Superior temporal gyrus (tissue), 1 donor: Measurements from ENCODE around the gene BCL2.

ENCODE experiments used
- DNase-seq: peaks from one replicate; pipeline ENCODE4 v3.0.0-alpha.2; 2016; ENCODE audit errors: extremely low spot score

BCL2 gene

DNA sequence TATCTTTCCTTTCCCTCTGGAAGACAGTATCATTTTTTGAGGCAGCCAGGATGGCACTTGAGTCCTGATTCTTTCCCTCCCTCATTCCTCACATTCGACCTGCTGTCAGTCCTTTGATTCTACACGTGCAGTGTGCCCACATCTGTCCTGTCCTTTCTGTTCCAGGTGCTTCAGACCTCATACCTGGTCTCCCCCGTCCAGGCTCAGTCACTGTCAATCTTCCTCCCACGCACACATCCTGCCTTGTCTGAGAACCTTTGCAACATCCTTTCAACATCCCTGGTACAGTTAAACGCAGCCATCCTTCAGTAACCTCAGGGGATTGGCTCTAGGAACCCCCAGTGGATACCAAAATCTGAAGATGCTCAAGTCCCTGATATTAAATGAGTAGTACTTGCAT is 10.1 kb downstream of the BCL2 start:
- DNase-seq = no peak

DNA sequence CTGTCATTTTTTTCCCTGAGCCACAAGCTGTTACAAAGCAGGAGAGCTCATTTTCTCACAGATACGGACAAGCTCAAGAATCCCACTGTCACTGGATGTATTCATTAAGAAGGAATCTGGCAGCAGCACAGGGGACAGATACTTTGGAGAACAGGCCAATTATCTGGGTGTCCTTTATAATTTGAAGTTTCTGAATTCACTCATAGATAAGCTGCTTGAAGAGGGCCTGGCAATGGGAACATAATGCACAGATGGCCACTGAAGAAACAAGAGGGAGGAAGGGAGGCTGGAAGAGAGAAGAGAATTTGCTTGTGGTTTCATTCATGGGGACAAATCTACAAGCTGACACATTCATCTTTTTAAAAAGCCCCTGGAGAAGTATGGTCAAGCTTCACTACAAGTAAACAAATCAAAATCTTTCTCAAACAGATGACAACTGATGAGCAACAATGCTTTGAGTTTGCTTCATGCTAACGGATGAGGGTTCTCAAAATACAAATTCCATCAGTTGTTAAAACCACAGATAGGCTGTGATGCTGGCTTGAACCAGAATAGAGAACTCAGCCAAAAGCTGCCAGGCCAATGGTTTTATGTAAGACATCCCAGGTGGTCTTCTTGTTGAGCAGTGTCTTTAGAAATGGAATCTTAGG is 11.9 kb downstream of the BCL2 start:
- DNase-seq = peak; percentile 54

DNA sequence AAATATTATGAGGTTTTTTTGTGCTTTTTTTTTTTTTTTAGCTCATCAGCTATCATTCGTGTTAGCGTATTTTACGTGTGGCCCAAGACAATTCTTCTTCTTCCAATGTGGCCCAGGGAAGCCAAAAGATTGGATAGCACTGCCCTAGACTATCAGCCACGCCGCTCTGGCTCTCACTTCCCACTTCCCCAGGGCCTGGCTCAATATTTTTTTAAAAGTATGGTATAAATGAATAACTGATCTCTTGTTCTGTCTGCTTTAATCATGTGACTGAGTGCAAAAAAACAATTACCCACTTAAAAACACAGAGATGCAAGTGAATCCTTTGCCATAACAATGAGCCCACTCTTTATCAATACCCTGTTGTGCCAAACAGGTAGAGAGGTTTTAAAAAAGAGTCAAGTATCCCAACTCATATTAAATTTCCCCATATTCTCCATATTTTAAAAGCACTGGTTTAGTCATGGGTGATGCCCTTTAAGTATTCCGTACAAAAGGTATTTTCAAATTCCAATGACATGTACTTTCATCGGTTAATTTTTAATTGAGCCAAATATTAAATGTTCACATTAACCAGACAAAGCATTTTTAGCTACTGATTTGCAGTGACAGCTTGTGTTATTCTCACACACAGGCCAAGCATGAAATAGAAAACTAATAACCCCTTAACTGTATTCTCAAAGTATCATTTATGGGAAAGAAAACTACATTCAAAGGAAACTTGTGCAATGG is 12.6 kb downstream of the BCL2 start:
- no peak for DNase-seq

DNA sequence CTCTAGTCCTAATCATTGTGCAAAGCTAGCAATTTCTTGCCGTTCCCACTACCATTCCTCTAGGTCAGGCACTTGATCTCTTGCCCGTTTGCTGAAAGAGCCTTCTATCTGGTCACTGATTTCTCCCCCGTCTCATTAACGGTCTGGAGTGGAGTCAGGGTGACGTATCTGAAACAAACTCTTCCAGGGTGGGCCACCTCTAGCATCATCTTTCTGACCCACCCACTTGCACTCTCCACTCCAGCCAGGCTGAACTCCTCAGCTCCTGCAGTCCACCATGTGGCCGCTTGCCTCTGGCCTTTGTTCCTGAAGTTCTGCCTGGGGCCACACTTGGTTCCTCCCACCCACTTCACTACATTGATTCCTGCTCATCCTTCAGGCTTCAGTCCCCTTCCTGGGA is 13.3 kb downstream of the BCL2 start:
- DNase-seq = no peak

DNA sequence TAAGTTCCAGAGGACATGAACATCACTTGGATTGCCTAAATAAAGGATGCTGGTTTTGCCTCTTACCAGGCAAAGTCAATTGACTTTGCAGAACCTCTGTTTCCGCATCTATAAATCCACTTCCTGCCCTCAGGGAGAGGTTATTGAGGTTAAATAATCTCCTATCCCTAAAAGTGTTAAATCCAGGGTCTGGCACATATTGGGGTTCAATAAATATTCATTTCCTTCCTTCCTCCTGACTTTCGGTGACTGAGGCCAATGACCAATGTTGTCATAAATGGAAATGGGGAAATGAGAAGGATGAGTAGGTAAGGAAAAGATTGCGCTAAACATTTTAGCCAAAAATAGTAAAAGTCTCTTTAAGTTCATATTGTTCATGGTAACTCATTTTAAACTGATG is 16.0 kb downstream of the BCL2 start:
- no peak for DNase-seq

DNA sequence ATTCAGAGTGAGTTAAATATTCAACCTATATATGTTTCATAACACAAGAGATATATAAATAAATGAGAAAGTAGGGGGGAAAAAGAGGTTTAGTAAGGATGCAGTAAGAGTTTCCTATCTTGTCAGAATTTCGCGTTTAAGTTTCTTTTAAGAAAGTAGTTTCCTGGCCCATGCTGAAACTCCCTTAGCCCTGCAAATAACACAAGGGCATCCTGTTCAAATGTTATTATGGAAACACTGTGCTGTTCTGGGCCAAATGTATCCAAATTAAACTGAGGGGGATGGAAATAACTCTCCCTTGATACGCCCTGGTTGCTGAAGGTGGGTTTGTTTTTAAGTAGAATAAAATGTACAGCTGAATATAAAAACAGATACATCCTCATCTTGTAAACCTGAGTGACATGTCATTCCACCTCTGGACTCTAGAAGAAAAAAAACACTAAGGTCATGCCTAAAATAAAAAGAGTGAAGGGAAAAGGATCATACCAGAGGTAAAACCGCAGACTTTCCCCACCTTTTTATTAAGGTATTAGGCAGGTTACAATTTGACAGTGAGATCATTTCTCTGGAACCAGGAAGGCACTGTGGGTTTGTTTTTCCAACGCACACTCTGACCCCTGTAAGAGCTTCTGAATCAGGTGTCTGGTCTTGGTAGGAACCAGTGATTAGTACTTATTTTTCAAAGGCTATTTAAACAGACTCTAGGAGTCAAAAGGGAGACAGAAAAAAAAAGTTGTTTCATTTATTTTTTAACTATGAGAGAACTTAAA is 16.7 kb downstream of the BCL2 start:
- no peak for DNase-seq

DNA sequence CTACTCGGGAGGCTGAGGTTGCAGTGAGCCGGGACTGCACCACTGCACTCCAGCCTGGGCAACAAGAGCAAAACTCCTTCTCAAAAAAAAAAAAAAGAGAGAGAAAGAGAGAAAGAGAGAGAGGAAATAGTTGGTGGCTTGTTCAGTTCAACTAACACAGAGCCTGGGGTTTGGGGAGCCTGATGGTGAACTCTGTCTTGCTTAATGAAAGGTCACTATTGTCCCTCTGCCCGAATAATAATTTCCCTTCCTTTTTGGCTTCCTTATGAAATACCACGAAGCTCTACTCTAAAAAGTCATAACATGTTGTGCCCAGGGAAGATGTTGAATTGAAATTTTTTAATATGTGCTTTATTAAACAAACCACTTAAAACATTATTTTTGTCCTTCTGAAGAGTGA is 17.3 kb downstream of the BCL2 start:
- DNase-seq = no peak

DNA sequence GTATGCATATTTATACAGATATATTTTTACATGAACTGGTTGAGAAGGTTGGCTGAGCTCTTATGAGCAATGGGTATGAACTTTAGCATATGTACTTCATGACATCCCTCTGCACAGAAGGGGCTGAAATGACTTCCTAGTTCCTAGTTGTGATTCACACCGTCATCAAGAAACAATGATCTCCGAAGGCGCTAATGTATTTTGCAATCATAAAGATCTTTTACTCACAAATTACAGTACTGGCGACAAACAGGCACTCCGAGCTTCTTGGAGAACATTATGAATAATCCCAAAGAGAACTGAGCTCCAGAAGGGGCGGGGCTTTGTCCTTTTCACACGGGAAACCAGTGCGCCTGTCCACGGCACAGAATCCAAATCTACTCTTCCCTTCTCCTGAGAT is 18.1 kb downstream of the BCL2 start:
- DNase-seq = no peak

DNA sequence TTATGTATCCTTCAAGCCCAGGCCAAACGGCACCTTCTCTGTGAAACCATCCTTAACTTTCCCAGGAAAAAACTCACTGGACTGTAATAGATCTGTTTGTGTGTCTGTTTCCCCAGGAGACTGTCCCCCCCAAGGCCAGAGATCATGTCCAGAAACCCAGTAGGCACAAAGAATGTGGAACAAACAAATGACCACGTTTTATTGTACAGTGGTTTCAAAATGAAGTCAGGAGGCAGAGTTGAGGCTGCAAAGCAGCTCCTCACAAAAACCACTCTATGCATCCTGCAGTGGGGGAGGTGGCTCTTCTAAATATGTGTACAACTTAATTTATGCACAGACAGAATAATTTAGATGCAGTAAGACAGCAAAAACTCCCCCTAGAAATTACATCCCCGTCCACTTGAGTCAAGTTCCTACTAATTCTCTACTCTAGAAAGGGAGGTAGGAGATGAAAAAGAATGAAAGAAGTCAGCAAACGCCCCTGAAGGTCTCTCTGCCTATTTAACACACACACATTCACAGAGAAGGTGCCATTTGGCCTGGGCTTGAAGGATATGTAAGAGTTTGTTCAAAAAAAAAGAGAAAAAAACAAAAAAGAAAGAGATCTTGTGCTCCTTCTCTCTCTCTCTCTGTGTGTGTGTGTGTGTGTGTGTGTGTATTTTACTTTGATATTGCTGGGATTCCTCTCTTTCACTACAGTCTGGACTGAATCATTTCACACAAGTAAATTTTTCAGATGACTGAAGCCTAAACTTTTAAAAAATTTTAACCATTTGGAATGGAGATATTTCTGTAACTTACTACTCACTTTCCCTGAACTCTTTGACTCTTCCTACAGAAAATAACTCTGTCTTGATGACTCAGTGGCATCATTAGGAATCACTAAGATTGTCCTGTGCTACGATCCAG is 19.5 kb downstream of the BCL2 start:
- no peak for DNase-seq

DNA sequence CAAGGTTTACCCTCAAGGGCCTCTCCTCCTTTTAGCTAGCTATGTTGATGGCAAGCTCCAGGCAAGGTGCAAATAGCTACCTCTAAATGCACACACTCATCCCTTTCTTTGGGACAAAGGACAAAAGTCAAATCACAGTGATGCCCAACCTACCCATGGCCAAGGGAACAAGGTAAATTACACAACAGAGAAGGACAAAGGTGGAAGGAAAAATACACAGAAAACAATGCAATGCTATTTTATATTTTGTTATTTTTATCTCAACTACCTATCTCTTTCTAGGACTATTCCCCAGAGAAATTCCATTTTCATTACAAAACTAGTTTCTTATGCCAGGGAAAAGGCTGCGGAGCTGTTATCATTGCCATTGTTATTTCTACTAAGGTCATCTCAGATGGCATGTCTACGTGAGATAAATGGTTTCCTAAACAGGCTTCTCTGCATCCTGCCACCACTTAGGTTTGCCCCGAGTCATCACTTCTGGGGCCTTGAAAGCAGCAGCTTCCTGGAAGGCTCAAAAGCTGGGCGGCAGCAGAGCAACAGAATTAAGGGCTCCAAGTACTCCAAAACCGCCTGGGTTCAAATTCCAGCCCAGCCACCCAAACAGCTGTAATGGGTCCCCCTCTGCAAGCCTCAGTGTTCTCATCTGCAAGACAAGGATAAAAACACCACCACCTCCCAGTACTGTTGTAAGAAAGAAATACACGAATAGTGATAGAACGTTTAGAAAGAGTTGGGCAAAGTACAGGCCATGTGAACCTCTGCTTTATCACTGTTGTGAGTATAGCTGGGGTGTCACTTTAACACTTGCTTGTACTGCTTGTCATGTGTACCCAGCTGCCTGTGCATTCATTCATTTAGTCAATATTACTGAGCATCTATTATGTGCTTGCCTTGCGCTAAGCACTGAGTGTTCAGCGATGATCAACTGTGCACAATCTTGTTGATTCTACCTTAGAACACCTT is 20.9 kb downstream of the BCL2 start:
- DNase-seq = no peak

DNA sequence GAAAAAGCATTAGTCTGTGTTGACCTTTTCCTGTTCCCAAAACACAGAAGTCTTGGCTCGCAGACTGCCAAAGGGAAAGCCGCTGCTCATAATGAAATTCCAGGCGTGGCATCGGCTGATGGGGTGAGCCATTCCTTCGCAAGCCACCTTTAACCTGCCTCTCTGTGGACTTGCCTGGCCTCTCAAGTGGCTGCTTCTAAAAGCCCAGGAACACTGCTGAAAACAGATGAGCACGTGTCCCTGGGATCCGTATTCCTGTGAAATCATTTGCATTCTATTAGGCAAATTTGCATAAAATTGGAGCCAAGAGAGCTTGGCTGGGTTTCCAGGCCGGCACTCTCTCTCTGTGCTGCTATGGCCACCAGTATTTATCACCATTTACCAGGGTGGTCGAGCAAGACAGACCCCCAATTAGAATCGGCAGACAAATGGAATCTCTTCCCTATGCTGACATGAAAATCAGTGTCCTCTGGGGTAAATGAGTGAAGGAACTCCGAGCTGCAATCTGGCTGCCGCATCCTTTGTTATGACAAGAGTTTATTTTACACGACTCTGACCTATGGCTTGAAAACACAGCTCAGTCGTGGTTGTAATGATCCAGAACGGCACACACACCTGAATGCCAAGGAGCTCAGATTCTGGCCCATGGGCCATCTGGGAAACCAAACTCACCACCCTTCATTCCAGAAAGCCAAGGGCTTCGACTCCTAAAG is 21.7 kb downstream of the BCL2 start:
- DNase-seq = peak; percentile 71

DNA sequence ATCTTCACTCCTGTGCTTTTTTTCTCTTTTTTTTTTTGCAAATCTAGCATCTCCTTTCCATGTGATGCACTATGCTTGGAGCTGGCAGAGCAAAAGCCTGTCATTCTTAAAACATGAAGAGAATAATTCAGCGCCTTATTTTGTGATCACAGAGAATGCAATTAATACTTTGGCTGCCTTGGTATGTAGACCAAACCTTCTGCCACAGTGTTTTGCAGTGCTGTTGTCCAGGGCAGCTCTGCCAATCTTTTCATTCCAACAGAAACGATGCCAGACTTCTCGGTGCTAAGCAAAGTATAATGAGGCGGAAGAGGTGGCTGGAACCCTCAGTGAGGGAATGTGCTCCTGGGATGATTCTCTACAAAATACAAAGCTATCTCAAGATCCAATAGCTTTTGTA is 25.6 kb downstream of the BCL2 start:
- DNase-seq = peak; percentile 74

DNA sequence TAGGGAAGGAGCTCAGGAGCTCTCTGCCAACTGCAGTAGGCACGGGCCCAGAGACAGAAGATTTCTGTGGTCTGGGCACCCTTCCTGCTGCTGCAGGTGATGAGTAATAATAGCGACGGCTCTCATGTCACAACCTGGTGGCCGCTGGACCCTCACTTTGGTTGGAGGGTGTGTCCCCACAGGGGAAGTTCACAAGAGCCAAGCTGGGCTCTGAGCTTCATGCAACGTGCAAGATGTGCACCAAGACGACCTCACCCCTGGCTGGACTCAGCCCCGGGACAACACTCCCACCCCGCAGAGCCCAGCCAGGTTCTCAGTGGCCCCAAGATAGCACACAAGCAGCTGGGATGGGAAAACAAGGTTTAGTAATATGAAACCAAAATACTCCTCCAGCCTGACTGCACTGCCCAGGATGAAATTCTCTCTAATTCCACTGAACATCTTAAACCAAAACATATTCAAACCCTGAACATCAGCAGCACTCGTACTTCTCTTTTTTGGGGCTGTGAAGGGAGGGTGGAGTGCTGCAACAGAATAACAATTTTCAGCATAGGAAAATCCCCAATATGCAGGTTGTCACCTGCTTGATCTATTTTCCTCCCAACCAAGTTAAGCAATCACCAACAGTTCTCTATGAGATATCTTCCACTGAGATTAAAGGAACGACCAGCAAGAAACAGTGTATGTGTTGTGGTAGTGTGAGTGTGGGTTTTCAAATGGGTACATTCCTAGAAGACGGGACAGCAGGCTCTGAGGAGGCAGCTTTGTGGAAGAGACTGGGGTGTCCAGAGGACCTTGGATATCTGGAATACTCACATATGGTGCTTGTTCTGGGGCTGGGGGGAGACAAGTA is 26.5 kb downstream of the BCL2 start:
- peak; percentile 24 for DNase-seq

DNA sequence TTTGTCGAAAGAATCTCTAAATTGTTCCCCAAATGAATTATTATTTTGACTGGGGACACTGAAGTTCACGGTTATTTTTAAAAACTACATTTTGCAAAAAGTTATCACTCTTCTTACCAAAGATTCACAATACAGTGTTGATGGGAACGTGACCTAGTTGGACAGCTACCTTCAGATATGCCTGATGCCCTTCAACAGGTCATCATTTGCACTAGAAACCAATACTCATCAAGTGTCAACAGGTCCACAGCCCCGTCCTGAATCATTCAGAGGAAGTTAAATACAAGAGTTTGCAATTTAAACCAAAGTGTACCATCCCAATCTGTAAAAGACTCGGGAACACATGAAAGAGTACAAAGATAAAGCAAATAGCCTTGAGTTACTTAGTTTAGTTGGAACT is 28.3 kb downstream of the BCL2 start:
- DNase-seq = no peak

DNA sequence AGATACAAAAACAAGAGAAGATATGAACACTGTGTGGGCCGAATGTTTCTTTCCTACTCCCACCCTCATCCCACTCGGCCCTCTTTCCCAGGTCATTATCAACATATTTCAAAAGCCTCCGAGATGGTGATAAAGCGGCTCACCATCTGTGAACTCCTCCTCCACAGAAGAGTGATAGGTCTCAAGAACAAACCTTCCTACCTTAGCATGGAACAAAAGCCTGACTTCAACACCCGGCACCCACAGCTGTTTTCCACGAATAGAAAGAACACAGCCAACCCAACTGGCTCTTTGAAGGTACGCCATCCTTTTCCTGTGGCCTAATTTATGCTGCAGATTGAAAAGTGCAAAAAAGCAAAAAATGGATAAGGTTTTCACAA is 28.8 kb downstream of the BCL2 start:
- DNase-seq = peak; percentile 33

DNA sequence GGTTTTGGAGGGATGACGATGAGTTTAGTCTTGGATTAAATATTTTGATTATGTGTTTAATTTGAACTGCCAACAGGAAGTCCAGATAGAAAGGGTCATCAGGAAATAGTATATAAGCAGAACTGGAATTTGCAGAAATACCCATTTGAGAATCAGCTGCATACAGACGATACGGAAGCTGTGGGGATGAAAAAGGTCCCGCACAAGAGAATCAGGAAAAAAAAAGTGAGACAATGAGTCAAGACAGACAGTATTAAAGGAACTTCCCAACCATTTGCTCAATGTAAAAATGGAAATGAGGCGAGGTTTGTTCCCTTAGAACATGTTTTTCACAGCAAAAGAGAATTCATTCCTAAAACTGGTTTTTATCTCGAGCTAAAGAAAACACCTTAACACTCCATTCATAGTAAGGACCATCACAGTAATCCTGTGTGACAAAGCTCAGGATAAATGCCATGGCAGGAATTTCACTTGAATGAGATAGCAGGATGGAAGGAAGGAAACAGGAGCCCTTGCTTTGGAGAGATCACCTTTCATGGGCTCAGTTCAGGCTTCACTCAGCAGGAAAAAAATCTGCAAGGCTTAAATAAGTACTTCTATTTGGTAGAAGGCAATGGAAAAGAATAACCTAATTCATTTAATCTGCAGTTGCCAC is 29.3 kb downstream of the BCL2 start:
- peak; percentile 44 for DNase-seq

DNA sequence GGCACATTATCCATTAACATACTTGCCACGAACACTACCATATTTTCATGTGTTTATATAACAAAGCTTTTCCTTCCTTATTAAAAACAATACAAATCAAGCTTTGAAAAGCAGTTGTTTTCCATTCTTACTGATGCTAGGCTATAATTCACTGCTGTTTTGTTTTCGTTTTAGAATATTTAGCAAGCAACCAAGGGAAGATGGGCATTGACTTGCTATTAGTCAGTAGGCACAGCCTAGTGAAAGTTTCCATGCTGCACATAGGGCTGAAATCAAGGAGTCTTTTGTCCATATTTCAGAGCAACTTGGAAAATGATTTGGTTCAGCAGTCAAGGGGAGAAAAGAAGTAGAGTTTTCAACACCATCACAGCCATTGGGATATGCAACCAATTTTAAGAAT is 31.3 kb downstream of the BCL2 start:
- DNase-seq = no peak

DNA sequence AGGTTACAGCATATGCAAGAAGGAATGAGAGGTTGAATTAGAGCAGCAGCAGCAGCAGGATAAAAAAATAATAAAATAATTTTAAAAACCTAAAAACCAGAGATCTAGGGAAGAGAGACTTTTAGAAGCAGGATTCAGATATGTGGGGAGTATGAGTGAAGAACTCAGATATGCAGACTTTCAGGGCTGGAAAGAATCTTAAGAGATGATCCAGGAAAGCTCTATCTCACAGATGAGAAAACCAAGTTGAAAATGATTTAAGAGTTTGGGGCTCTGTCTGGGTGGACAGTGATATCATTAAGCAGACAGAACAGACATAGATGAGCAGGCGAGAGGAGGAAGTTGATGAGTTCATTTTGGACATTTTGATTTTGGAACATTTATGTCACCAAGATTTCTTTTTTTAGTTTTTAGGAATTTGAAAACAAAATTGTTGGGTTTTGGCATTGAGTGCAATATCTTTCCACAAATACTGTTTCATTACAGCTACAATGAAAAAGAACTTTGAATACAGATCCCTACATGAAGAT is 31.8 kb downstream of the BCL2 start:
- no peak for DNase-seq
